Measurements from ENCODE around the gene UPK3A.

The UPK3A gene

DNA sequence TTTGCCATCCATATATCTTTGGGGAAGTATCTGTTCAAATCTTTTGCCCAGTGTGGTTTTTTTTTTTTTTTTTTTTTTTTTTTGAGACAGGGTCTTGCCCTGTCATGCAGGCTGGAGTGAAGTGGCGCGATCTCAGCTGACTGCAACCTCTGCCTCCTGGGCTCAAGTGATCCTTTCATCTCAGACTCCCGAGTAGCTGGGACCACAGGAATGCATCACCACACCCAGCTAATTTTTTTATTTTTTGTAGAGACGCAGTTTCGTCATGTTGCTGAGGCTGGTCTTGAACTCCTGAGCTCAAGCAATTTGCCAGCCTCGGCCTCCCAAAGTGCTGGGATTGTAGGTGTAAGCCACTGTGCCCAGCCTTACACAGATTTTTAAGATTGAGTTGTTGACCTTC, 20.2 kb downstream of the UPK3A start:
- H3K4me3 ChIP-seq (ENCODE audit: low read length) = no peak overlapping the region
- no peak for DNase-seq (ENCODE audit: low read depth, low spot score)

DNA sequence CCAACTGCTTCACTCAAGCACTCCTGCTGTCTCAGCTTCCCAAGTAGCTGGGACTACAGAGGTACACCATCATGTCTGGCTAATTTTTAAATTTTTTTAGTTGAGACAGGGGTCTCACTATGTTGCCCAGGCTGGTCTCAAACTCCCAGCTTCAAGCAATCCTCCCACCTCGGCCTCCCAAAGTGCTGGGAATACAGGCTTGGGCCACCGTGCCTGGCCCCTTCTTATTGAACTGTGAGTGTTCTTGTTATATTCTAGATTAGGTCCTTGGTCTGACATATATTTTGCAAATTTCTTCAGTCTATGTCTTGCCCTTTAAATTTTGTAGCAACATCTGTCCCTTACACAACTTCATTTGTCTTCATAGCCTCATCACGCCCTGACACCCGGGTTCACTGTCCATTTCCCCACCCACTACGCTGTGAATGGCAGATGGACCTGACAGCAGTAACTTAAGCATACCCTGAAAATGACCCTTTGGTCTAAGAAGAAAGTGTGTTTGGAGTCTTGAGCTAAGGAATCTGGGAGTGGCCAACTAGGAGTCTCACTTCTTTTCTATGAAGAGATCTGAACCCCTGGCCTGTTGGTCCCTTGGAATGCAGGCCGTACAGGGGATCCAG, 20.8 kb downstream of the UPK3A start:
- DNase-seq (ENCODE audit: low read depth, low spot score) = no peak
- H3K4me3 ChIP-seq (ENCODE audit: low read length) = no peak overlapping the region

DNA sequence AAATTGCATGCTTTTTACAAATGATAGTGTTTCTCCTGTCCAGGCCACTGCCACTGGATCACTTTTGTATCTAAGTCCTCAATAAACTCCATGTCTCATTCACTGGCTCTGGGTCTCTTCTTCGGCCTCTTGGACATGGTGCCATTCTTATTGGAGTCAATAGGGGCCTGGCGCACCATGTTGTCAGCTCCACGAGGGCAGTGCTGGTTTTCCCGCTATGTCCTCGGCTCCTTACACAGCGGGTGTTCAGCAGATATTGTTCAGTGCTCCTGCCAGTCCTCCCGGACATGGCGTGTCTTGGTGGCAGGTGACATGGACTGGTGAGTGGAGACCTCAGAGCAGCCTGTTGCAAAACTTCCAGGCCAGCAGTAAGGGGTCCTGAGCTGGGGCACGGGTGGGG, 21.4 kb downstream of the UPK3A start:
- no peak for DNase-seq (ENCODE audit: low read depth, low spot score)
- no peak overlapping the region for H3K4me3 ChIP-seq (ENCODE audit: low read length)

DNA sequence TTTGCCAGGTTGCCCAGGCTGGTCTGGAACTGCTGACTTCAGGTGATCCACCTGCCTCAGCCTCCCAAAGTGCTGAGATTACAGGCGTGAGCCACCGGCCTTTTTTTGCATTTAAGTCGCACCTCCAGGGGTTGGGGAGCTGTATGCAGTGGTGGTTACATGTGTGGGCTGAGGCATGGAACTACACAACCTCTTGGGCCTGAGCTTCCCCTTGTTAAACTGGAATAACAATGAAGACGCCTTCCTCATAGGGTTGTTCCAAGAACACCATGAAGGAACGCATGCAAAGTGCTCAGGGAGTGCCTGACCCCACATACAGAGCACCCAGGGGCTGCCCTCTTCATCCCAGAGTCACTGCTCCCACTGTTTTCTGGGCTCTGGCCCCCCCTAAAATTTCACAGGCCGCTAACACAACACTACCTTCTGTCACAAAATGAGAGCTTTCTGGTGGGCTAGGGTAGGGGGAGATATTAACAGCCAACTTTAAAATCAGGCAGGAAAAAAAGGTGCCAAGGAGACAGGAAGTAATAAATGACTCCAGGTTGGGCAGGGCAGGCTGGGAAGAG, 23.7 kb downstream of the UPK3A start:
- peak; percentile 32 for DNase-seq (ENCODE audit: low read depth, low spot score)
- peak overlapping the region; percentile 76; the same call in 1 of the 2 replicates for H3K4me3 ChIP-seq (ENCODE audit: low read length)

DNA sequence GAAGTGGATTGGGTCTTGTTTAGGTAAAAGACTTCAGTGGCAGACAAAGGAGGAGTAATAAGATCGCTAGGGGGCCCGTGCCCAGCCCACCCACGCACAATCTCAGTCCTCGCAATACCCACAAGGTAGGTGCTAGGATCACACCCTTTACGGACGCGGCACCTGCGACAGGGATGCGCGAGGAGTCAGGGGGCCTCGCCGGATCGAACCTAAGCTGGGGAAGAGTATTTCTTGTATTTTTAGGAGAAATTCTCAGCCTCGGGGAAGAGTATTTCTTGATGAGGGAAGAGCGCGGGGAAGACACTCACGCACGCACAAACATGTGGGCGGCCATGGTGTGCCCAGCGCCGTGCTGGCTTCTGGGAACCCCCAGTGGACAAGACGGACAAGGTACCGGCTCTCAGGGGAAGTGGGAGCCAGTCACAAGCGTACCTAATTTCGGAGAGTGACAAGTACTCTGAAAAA, 24.2 kb downstream of the UPK3A start:
- DNase-seq (ENCODE audit: low read depth, low spot score) = no peak
- peak overlapping the region; percentile 76 for H3K4me3 ChIP-seq (ENCODE audit: low read length)

DNA sequence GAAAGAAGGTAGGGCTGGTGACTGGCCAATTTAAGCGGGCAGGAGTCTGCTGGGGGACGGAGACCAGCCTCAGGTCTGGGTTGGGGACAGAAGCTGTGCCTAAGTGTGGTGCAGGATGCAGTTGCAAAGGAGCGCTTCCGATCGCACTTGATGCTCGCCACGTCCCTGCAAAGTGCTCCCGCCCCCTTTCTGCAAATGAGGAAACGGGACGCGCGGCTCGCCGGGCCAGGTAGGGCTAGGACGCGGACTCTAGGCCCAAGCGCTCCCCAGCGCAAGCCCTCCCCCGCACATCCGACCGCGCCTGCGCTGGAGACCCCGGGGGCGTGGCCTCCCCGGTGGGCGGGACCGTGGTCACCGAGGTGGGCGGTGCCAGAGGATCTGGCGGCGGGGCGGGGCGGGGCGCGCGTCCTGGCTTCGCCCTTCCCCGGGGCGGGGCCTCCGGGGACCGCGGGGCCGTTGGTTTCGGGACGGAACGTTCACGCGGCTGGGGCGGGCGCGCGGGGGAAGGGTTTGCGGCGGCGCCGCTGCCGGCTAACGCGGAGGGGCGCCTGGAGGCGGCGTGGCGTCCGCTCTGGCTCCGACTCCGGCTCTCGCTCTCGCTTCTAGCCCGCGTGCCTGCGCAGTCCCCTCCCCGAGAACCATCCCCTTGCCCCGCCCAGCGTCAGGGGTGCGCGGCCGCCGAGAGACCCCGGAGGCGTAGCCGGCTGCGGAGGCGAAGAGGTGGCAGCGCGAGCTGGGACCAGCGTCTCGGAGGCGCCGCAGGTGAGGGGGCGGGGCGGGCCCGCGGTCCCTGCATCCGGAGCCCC, 24.9 kb downstream of the UPK3A start, which contains the start of gene FAM118A:
Gene FAM118A, plus strand, starts transcription at position 513 of the 806 bp plus-strand sequence. CDS start 12,446 bp downstream, outside the sequence.
- DNase-seq (ENCODE audit: low read depth, low spot score) = peak; percentile 72
- peak within 1 kb of the TSS; percentile 76 for H3K4me3 ChIP-seq (ENCODE audit: low read length)

DNA sequence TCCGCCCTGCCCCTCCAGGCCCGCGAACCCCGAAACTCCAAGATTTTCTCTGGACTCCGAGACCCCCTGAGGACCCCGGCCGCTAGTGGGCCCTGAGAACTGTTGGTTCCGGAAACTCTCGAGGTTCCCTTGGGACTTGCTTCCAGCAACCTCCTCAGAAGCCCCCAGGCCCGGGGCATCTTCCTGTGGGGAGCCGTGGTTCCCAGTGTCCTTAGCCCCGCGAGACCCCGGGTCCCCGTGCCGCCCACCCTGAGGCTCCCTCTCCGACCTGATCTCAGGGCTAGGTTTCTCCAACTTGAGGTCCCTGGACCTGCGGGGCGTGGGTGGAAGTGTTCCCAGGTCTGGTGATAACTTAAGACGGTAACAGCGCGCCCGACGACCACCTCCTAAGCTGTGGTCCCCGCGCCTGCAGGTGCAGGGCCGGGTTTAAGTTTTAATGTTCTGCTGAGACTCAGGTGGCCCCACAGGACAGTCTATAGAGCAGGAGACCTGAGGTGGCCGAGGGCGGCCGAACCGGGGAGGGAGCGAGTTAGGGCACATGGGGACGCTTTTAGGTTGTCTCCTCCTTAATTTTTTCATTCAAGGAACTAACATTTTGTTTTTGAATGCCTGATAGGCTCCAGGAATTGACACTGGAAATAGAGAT, 25.7 kb downstream of the UPK3A start:
- DNase-seq (ENCODE audit: low read depth, low spot score) = no peak

DNA sequence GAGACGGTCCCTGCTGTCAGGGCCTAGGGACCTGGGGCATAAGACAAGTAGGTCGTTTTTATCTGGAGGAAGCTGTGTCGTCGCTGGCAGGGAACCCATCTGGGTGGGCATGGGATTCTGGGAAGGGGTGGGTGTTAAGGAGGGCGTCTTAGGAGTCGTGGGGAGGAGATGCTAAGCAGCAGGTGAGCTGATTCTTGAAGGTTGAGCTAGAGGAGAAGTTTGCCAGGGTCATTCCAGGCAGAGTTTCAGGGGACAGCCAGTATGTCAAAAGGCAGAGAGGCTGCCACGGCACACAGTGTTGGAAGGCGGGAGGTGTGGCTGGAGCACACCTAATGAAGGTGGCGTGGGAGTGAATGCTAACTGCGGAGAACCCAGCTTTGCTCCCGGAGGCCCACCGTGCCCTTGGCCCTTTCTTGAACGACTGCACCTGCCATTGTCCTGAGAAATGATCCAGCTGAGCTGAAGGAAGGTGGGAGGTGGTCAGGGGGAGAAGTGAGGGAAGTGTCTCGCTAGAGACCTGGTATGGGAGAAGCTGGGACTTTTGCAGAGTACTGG, 26.3 kb downstream of the UPK3A start:
- no peak for DNase-seq (ENCODE audit: low read depth, low spot score)

More for the DNA sequence above, 25.7 kb downstream of the UPK3A start:
- H3K4me3 ChIP-seq (ENCODE audit: low read length) = peak overlapping the region; percentile 76

DNA sequence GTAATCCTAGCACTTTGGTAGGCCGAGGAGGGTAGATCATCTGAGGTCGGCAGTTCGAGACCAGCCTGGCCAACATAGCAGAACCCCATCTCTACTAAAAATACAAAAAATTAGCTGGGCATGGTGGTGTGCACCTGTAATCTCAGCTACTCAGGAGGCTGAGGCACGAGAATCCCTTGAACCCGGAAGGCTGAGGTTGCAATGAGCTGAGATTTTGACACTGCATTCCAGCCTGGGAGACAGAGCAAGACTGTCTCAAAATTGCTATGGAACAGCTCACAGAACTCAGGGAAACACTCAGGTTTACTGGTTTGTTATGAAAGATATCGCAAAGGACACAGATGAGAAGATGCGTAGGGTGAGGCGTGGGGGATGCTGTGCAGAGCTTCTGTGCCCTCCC, 27.7 kb downstream of the UPK3A start:
- H3K4me3 ChIP-seq (ENCODE audit: low read length) = no peak overlapping the region
- no peak for DNase-seq (ENCODE audit: low read depth, low spot score)

More for the DNA sequence above, 26.3 kb downstream of the UPK3A start:
- peak overlapping the region; percentile 76 for H3K4me3 ChIP-seq (ENCODE audit: low read length)

DNA sequence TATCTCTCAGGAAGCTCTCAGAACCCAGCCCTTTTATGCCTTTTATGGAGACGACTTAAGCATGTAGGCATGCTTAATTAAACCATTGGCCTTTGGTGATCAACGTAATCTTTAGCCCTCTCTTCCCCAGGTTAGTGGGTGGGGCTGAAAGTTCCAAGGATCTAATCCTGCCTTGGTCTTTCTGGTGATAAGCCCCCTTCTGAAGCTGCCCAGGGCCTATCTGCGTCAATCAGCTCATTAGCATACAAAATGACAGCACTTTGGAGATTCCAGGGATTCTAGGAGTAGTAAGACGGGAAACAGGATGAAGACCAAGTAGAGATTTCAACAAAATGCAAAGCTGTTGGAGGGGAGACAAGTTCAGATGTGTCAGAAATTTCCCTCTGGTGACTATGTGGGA, 28.1 kb downstream of the UPK3A start:
- DNase-seq (ENCODE audit: low read depth, low spot score) = no peak
- no peak overlapping the region for H3K4me3 ChIP-seq (ENCODE audit: low read length)

DNA sequence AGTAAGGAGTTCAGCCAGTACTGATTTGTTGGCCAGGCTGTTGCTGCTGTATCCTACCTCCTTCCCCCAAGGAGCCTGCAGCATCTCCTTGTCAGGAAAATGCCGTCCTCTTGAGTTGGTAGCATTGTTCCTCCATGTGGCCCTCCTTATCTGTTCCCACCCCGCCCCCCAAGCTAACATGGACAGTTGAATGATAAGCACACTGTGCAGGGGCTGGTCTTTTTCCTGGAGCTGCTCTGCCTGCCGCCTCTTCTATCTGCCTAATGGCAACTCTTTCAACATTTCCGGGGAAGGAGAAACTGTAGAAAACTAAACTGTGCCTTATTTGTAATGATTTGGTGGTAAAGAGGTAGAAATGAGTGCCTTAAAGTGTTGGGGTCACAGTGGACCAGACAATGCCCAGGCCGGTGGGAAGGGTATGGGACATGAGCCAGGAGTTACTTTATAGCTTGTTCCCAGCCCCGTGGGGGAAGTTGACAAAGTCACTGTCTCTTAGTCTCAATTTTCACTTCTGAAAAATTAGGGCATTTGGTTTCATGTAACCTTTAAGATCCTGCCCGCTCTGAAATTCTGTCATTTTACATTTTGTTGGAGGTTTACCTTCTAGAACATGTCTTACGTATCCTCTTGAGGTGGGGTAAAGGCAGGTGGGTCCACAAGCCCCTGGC, 29.4 kb downstream of the UPK3A start:
- no peak for DNase-seq (ENCODE audit: low read depth, low spot score)
- no peak overlapping the region for H3K4me3 ChIP-seq (ENCODE audit: low read length)

DNA sequence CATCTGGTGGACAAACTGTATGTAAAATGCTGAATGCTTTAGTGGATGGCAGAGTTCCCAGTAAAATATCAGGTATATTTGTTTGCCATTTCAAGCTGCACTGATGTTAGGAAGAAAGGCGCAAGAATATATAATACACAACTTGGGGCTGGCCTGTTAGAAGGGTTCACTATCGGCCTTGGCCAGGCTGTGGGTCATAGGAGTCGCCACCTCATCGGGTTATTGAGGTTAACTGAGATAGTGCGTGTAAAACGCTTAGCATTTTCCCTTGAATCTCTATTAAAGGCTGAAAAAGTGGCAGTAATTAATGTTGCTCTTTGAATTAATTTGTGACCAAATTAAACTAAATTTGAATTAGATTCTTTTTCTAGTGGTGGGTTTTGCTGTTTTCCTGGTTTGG, 30.0 kb downstream of the UPK3A start:
- no peak for DNase-seq (ENCODE audit: low read depth, low spot score)

DNA sequence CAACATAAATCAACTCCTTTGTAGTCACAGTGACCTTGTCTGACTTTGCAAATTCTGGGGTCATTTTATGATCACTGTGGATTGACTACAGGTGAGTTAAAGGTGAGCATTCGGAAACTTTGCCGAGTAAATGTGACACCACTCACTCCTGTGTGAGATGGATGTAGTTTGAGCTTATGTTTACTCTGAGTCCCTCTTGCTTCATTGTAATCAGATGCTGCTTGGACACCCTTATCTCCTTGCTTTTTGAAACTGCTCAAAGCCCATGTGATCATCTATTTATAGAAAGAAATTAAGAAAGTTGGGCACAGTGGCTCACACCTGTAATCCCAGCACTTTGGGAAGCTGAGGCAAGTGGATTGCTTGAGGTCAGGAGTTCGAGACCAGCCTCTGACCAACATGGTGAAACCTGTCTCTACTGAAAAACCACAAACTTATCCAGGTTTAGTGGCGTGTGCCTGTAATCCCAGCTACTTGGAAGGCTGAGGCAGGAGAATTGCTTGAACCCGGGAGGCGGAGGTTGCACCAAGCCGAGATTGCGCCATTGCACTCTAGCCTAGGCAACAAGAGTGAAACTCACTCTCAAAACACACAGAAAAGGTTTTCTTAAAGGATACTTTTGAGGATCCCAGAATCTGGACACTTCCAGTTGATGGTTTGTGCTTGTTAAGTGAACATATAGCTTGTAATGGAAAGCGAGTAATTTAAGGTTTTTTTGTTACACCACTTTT, 32.2 kb downstream of the UPK3A start:
- H3K4me3 ChIP-seq (ENCODE audit: low read length) = no peak overlapping the region
- no peak for DNase-seq (ENCODE audit: low read depth, low spot score)

More for the DNA sequence above, 30.0 kb downstream of the UPK3A start:
- H3K4me3 ChIP-seq (ENCODE audit: low read length) = no peak overlapping the region

DNA sequence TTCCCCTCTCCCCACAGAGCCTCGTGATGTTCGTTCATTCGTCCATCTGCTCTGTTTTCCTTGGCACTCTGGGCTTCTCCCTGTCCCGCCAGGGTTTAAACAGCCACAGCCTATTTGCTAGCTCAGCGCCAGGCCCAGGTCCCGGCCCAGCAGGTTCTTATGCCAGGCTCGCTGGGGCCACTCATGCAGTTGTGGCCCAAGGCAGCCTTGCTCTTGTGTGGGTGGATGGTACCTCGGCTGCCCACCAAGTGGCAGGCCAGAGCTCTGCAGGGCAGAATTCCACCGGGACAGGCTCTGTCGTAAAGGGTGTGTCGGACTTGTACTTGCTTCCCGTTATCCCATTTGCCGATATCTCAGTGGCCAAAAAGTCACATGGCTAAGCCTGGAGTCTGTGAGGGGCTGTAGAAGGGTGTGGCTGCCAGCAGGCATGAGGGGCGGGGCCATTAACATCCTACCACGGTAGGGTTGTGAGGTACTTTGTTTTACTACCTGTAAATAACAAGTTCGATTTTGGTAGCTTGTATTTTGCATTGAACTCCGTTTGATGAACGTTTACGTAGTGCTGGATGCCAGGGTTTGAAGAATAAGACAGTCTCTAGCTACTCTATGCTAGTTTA, 32.9 kb downstream of the UPK3A start:
- DNase-seq (ENCODE audit: low read depth, low spot score) = no peak
- no peak overlapping the region for H3K4me3 ChIP-seq (ENCODE audit: low read length)

DNA sequence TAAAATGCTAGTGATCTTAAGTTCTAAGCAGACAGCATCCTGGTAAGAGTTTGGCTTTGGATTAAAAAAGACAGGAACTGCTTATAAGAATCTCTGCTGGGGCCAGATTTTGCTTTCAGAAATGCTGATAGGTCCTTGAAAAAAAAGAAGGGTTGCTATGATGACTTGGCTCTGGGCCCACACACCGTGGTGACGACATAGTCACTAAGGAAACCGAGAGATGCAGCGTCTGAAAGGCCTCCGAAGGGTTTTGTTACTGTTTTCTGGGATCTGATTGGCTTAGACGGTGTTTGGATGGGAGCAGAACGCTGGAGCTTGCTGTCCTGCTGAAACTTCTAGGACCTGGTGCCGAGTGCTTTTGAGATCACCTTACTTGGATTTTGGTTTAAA, 33.4 kb downstream of the UPK3A start:
- DNase-seq (ENCODE audit: low read depth, low spot score) = peak; percentile 83

DNA sequence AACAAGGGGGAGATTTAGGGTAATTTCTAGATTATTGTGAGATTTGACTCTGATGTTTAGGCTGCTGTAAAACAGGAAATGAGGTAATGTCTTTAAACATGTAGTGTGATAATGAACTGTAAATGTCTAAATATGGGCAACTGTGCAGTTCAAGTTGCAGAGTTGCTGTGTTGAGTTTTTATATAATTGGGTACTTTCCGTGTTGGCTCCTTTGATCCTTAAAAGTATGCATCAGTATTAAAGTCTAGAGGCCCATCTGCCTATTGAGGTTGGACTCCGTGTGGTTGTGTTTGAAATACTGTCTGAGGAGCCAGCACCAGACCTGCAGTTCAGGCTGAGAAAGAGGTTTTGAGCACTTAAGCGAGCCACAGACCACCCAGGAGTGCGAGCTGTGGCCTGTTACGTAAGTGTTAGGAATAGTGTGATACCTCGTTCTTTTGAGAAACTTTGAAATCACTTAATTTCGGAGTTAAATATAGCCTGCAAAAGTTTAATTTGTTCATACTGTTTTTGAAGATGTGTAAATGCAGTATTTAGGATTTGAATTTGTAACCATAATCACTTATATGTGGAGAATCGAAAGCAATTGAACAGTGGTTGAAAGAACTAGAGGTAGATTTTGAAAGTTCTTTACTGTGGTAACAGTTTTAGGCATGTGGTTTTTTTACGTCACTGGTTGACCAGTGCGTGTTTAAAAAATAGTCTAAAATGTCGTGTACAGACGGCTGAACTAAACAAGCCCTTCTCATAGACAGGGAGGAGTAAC, 34.0 kb downstream of the UPK3A start:
- no peak for DNase-seq (ENCODE audit: low read depth, low spot score)
- H3K4me3 ChIP-seq (ENCODE audit: low read length) = peak overlapping the region; percentile 30

More for the DNA sequence above, 33.4 kb downstream of the UPK3A start:
- H3K4me3 ChIP-seq (ENCODE audit: low read length) = peak overlapping the region; percentile 30

DNA sequence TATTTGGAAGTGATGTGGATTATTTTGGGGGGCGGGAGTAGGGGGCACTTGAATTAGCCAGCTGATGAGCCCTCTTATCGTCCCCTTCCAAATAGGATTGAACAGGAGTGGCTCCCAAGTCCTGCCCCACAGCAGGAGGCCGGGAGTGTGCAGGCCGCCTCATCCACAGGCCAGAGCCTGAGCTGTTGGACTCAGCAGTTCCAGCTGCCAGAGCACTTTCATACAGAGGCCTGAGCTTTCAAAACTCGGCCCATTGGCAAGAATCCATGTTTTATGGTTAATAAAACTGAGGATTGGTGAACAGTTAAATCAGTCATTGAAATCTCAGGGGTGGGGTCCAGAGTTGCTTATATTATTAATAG, 34.6 kb downstream of the UPK3A start:
- no peak overlapping the region for H3K4me3 ChIP-seq (ENCODE audit: low read length)
- no peak for DNase-seq (ENCODE audit: low read depth, low spot score)

All from Jurkat, Clone E6-1 (cell line).